Endothelial cell of umbilical vein (primary cell): Measurements from ENCODE around the gene SPANXA1.

Experiments used
- EZH2 ChIP-seq: IDR thresholded peaks from 2 replicates; pipeline ENCODE4 v1.6.1; 2012; ENCODE audit warnings: borderline replicate concordance, low read depth, mild to moderate bottlenecking, moderate library complexity, low read length, inconsistent platforms; ENCODE audit not compliant: severe bottlenecking
- POLR2A ChIP-seq: IDR thresholded peaks from 2 replicates; pipeline ENCODE4 v1.6.1; 2012; ENCODE audit warnings: low read depth, mild to moderate bottlenecking, control low read depth, low read length
- POLR2AphosphoS5 ChIP-seq: IDR thresholded peaks from 2 replicates; pipeline ENCODE4 v1.6.1; 2012; ENCODE audit warnings: low read depth, mild to moderate bottlenecking, control low read depth, low read length, moderate library complexity; ENCODE audit not compliant: insufficient read depth
- TF ChIP-seq, protein P1 (sequence below), 2 donors: IDR thresholded peaks; 1 replicate in 1 of 2; 2 replicates in 1 of 2; pipeline ENCODE4 v1.5.1; 2011; ENCODE audit warnings: low read length in 2 of 2, mild to moderate bottlenecking in 2 of 2, moderate library complexity in 2 of 2, control low read depth in 1 of 2, inconsistent platforms in 1 of 2, low read depth in 1 of 2; ENCODE audit not compliant: insufficient read depth in 1 of 2; ENCODE audit errors: extremely low read depth in 1 of 2
- TF ChIP-seq, protein P2 (sequence below): IDR thresholded peaks from 2 replicates; pipeline ENCODE4 v1.6.1; 2011; ENCODE audit not compliant: insufficient read depth, insufficient read length

DNA sequence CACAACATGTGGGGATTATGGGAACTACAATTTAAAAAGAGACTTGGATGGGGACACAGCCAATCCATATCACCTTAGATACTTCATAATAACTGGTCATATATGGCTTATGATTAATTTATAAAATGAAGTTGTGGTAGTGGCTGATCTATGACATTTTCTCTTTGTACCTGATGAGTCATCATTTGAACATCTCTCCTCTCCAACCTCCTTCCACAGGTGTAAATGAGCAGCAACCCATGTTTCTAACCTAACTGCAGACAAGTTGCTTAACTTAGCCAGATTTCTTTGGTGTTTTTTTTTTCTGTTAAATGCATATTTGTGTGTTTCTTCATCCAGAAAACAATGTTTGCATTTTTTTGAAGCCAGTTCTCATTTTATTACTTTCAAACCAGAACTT, 47.6 kb upstream of the SPANXA1 start:
- TF ChIP-seq, protein P1, sequence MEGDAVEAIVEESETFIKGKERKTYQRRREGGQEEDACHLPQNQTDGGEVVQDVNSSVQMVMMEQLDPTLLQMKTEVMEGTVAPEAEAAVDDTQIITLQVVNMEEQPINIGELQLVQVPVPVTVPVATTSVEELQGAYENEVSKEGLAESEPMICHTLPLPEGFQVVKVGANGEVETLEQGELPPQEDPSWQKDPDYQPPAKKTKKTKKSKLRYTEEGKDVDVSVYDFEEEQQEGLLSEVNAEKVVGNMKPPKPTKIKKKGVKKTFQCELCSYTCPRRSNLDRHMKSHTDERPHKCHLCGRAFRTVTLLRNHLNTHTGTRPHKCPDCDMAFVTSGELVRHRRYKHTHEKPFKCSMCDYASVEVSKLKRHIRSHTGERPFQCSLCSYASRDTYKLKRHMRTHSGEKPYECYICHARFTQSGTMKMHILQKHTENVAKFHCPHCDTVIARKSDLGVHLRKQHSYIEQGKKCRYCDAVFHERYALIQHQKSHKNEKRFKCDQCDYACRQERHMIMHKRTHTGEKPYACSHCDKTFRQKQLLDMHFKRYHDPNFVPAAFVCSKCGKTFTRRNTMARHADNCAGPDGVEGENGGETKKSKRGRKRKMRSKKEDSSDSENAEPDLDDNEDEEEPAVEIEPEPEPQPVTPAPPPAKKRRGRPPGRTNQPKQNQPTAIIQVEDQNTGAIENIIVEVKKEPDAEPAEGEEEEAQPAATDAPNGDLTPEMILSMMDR (IDR thresholded peaks at IDR 0.05; ENCODE audit: extremely low read depth in 1 of 2, insufficient read depth in 1 of 2, low read depth in 1 of 2, low read length in 2 of 2) = no peak
- no peak for TF ChIP-seq POLR2A
- TF ChIP-seq EZH2 = no peak
- TF ChIP-seq, protein P2, sequence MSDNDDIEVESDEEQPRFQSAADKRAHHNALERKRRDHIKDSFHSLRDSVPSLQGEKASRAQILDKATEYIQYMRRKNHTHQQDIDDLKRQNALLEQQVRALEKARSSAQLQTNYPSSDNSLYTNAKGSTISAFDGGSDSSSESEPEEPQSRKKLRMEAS = no peak
- TF ChIP-seq POLR2AphosphoS5 = no peak
